AG08396 (cell line): ENCODE measurements around the gene STUM.

Source experiments
- DNase-seq: peaks from one replicate; pipeline ENCODE4 v3.0.0; 2012; ENCODE audit warnings: low spot score, mixed read lengths

STUM gene

GRCh38 chr1:226640321-226641136, 92.0 kb downstream of the STUM start:
- no peak for DNase-seq

DNA sequence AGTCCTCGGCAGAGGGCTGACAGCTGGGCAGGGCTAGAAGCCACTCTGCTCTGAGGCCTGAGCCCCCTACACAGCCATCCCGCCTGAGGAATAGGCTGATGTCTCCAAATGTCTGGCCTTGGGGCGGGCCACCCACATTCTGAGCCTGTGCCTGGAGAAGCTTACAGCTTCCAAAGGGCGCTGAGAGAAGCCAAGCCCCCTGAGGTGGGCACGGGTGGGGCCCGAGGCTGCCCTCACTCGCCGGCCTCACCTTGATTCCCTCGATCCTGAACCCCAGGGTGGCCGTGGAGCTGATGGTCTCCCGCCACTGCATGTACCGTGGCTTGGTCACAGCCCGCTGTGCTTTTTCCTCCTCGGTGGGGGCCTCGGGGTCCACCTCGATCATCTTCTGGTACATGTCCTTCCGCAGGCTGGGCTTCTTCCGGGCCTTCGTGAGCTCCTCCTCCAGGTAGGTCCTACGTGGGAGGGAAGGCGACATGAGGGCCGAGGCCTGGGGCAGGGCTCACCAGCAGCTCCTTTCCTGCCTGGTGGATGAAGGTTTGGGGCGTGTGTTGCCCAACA, 93.2 kb downstream of the STUM start:
- DNase-seq = no peak

DNA sequence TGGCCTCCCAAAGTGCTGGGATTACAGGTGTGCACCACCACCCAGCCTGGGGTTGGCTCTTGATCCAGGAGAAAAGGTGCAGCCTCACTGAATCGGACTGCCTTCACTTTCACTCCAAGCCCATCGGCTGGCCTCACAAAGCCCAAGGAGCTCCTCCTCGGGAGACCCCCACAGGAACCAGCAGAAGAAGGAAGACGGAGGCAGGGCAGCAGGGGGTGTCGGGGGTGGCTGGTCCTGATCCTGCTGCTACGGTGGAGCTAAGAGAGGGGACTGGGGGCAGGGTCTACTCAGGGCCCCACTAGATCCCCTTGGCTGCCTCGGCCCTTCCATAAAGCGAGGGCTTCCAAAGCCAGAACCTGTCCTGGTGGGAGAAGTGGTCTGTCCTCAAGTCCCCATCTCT, 93.9 kb downstream of the STUM start:
- DNase-seq = no peak

GRCh38 chr1:226643177-226643576, 94.6 kb downstream of the STUM start:
- peak; percentile 41 for DNase-seq

- no peak for DNase-seq
Measured at GRCh38 chr1:226643611-226644540, 95.3 kb downstream of the STUM start.

- DNase-seq = peak; percentile 28
Measured at GRCh38 chr1:226644541-226645176, 96.1 kb downstream of the STUM start.

DNA sequence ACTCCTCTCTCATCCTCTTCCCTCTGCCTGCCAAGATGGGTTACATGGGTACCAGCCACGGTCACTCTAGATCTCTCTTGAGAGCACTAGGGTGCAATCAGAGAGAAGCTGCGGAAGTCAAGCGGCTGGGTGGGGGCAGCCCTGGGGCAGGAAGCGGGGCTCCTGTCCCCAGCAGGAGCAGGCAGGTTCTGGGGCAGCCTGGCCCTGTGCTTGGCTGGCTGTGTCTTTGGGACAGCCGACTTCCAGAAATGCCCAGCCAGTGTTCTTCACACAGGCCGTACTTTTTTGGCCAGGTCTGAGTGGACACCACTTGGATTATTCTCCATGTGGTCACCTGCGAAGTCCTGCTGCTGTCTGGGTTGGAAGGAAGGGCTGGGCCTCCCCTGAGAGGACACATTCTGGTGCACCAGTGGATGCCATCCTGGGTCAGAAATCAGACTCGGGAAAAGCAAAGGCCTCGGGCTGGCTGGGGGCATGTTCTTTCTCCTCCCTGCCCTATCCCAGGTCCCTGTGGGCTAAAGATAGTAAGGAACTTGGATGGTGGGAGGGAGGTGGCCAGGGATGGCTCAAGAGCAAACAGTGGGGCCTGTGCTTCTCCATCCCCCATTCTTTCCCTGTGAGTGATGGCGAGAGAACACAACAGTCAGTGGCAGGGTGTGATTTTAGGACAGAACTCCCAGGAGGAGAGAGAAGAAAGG, 96.9 kb downstream of the STUM start:
- DNase-seq = no peak

DNA sequence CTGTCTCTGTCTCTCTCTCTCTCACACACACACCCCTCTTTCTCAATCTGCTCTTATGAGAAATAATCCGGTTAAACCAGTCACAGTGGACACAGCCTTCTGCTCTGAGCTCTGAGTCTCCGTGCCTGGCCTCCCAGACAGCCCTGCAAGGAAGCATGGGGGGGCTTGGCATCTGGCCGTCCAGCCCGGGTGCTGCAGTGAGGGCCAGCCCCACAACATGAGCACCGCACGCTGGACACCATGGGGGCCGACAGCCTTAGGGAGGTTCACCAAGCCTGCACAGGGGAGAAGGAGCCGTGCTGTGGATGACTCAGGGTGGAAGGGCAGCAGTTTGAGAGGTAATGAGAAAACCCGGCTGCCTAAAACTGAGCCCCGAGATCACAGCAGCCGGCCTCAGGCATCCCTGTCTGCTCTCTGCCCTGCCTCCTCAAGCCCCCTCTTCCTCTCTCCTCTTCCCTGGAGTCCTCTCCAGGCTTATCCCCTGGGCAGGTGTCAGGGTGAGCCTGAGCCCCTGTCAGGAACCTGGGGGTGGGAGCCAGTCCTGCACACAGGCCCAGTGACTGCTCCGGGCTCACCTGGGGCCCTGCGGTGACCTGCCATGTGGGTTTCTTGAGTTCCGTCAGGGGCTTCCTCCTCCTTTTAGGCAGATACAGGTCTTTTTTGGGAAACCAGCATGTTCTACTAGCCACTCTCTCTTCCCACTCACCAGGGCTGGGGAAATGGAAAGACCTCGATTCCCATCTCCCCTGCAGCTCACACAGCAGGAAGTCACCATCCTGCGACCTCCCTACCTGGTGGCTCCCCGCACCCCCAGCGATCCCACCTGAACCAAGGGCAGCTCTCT, 97.7 kb downstream of the STUM start:
- DNase-seq = peak; percentile 45

- DNase-seq = no peak
Measured at GRCh38 chr1:226646870-226647449, 98.4 kb downstream of the STUM start.

DNA sequence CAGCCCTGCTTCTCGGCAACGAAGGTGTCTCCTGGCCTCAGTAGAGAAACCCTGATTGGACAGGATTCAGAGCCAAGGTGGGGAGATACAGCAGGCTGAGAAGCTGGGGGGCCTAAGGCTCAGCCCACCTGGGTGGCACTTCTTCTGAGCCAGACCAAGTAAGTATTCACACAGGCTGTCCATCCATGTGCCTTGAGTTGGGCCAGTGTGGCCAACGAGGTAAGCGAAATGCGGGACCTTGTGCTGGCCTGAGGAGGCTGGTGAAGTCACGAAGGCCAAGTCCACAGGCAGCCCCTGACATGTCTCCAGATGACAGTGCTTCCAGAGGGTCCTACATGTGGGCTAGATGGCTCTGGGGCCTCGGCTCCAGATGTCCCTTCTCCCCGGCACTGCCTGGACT, 99.2 kb downstream of the STUM start:
- no peak for DNase-seq

- DNase-seq = no peak
Measured at GRCh38 chr1:226648421-226648820, 99.9 kb downstream of the STUM start.

GRCh38 chr1:226649244-226649643, 100.7 kb downstream of the STUM start:
- no peak for DNase-seq

- no peak for DNase-seq
Measured at GRCh38 chr1:226649780-226650179, 101.2 kb downstream of the STUM start.

DNA sequence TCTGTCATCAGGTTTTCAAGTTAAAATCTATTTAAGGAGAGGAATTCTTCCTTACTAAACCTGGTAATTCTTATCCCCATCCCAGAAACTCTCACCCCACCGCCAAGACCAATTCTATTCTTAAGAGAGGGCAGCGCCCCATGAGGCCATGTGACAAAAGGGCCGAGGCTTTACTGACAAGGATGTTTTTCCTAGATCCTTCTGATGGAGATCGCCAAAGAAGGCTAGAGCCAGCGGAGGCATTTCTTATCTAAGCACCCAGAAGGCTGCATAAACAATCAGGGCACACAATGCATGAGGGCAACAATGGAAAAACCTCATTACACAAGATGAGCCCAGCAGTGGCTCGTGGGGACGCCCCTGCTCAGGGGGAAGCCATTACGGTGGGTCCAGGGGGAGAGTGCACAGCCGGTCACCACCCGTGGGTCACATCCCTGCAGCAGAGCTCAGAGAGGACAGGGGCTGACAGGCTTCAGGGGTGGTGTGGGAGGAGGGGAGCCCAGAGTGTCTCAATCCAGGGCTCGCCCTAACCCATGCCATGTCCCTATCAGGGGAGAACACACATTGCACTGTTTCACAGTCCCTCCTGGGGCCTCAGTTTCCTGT, 101.8 kb downstream of the STUM start:
- DNase-seq = no peak

DNA sequence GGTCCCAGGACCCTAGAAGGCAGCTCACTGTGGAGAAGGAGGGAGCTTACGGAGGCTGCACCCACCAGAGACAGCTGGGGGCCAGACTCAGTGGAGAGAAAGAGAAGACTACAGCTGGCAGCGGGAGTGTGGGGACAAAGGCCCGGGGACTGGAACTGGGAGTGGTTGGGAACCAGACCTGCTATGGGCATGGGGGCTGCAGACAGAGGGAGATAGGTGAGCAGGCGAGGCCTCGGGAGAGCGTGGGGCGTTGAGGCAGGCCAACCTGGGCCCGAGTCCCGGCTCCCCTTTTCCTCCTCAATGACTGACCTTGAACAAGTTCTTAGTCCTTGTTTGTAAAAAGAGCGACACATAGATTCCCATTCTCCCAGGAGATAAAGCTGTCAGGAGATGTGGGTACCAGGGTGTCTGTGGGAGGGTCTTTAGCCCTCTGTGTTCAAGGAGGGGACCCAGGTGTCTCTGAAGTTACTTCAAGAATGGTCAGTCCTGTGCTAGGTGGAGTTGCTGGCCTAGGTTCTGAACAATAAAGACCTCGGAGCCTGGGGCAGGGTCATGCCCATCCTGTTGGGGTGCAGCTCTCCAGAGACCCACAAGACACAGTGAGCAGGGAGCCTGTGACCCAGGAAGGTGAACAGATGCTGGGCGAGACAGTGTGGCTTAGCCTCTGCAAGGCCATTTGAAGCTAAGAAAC, 102.6 kb downstream of the STUM start:
- no peak for DNase-seq

- DNase-seq = no peak
Measured at GRCh38 chr1:226651732-226652105, 103.2 kb downstream of the STUM start.

DNA sequence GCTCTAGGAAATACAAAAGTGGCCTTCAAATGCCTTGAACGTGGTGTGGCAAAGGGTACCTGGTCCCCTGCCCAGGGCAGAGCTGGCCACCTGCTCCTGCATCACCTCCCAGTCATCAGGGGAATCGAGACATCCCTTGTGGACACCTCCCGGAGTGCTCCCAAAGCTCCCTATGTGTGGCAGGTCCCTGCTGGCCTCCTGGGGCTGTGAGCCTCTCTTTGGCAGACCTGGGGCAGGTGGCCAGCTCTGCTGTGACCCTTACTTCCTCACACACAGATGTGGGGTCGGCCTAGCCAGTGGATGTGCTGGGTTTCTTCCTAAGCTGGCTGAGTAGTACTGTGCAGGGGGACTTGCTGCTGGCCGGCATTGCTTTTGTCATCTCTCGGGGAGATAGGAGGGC, 104.0 kb downstream of the STUM start:
- DNase-seq = no peak

GRCh38 chr1:226653311-226653921, 104.9 kb downstream of the STUM start:
- no peak for DNase-seq
